HG03103 (cell line): ENCODE data around the gene FBXO5.
"Not testable (repeated sequence)": the region's sequence is repeated elsewhere in the genome, so short reads cannot be mapped to it uniquely, and the experiment has no call there.

Experiments used
- ATAC-seq: cut with Tn5 transposase; IDR thresholded peaks from one replicate; pipeline ENCODE4 v1.9.1; 2021; ENCODE audit warnings: low read depth; ENCODE audit not compliant: unreplicated experiment

FBXO5 gene

DNA sequence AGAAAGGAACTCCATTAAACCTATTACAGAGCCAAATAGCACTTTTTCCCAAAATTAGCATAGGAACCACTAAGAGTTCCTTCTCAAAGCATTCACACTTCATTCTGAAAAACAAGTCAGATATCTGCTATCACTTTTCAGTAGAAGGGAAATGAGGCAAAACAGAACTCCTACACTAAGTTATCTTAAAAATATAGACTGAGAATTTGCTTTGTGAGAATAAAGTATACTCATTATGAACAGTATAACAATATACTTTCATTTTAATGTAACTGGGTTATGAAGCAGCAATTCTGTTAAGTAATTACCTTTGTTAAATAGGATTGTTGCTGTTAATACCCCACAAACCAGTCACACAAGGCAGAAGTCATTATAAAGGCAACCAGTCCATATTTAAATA, 11.0 kb upstream of the FBXO5 start:
- ATAC-seq, result no peak

DNA sequence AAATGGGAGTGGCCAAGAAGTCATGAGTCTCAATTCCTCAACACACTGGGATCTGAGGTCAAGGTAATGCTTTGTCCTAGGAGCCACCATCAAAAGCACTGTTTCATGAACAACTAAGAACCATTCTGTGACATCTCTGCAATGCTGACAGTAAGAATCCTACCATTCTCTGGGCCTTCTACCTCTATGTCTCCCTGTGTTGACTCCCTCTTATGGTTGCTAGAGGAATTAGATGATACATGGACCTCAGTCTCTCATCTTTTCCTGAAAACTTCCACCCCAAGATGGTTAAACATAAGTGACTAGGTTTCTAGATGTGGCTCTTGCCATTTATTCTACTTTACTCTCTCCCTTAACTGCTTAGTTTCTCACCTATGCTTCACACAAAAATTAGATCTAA, 10.6 kb upstream of the FBXO5 start:
- no peak for ATAC-seq

GRCh38 chr6:152986978-152987377, 4.1 kb upstream of the FBXO5 start:
- ATAC-seq, result no peak

- not testable (repeated sequence) for ATAC-seq
Measured at GRCh38 chr6:152985300-152985699, 2.5 kb upstream of the FBXO5 start.

DNA sequence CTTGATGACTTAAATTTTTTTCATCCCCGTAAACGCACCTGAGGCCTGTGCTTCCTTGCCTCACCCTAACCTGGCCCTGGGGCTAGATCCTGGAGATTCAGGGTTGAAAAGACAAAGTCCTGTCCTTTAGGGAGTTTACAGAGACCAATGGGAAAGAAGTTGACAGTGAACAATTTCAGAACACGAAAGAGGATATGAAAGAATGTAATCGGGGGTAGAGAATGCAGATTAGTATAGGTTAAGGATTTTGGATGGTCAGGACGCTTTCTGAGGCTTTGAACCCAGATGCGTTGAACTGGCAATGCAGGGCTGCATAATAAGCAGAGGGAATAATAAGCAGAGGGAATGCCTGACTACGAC, 1.7 kb upstream of the FBXO5 start:
- ATAC-seq, result peak; percentile 26

- peak; percentile 18 for ATAC-seq
Measured at GRCh38 chr6:152983637-152984512, 1.0 kb upstream of the FBXO5 start.

- no peak for ATAC-seq
Measured at GRCh38 chr6:152981989-152982903, 595 bp downstream of the FBXO5 start.

GRCh38 chr6:152981219-152981618, 1.6 kb downstream of the FBXO5 start:
- ATAC-seq, result no peak

GRCh38 chr6:152980656-152981055, 2.2 kb downstream of the FBXO5 start:
- ATAC-seq, result no peak

GRCh38 chr6:152979116-152979515, 3.7 kb downstream of the FBXO5 start:
- ATAC-seq, result no peak

DNA sequence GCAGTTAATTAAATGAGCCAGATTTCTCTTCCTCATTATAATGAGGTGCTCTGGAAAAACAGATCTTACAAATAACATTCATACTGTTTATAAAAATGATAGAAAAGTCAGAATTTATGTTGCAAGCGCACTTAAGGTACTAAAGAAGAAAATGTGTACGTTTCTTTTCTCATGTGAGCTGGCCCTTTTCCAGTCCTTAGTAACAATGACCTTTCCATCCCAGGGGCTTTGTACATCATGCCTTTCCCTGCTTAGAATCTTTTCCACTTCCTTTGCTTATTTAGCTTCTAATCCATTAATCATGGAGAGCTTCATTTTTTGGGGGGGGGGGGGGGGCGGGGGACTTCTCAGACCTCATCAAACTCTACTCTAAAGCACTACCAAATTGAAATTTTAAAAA, 4.8 kb downstream of the FBXO5 start:
- ATAC-seq, result no peak

DNA sequence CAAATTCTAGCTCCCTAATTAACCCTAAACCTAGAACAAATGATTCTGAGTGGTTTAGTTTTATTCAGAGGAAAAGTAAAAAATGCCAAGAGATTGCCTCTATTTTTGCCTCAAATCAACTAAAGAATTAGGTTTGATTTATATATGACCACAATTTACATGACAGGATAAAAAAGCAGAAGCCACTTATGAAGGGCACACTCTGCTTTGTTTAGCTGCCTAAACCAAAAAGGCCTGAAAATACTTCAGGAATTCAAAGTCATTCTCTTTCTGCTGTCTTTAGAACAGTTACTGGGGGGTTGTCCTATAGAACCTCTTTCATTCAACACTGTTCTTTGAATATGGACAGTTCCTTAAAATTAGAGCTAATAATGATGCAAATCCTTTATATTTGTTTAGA, 5.3 kb downstream of the FBXO5 start:
- ATAC-seq, result no peak

DNA sequence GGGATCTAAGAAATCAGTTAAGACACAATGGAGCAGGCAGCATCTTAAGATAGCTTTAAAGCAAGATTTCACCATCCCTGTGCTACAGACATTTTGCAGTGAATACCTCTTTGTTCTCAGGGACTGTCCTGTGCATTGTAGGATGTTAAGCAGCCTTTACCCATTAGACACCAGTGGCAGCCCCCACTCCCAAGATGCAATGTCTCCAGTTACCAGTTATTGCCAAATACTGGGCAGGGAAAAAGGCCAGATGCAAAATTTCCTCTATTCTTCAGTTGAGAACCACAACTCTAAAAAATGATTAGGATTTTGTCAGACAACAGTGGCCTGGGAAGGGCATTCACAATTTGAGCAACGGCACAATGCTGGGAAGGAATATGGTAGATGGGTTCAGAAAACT, 6.1 kb downstream of the FBXO5 start:
- no peak for ATAC-seq

DNA sequence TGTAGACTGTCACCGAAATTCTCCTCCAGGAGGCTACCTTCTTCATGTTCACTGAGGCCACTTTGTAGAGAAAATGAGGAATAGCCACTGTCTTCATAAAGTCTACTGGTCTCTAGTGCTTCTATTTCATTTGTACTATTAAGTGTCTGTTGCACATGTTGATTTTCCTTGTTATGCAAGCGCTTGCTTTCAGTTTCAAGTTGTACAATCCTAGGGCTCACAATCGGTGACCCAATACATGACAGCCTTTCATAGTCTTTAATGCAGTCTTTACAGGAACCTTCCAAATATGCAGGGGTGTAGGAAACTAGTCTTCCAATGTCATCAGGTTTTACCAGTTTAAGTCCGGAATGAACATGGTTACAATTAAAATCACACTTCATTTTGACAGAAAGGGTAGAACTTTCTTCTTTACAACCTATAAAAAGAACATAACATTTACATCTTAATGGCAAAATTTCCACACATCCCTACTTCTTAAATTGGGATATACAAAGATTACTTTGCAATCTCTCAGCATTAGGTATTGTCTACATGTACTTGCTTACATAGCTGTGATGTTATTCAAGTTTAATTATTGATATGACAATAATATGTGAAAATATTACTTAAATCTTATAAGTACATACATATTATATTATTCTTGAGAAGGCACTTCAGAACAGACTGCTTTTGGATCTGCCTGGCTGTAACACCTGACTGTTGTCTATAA, 7.5 kb downstream of the FBXO5 start:
- peak; percentile 45 for ATAC-seq

DNA sequence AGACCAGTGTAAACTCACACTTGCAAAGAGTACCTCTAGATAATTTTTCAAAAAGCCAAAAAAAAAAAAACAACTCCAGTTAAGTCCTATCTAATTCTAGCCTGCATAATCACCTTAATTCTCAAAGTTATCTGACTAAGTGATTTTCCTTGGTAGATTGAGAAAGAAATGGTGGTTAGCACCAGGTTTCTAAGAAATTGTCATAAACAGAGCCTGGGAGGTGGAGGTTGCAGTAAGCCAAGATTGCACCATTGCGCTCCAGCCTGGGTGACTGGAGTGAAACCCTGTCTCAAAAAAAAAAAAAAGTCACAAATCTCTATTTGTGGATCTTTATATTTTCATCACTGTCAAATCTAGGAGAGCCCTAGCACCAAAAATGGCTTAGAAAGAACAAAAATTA, 8.9 kb downstream of the FBXO5 start:
- ATAC-seq, result no peak

DNA sequence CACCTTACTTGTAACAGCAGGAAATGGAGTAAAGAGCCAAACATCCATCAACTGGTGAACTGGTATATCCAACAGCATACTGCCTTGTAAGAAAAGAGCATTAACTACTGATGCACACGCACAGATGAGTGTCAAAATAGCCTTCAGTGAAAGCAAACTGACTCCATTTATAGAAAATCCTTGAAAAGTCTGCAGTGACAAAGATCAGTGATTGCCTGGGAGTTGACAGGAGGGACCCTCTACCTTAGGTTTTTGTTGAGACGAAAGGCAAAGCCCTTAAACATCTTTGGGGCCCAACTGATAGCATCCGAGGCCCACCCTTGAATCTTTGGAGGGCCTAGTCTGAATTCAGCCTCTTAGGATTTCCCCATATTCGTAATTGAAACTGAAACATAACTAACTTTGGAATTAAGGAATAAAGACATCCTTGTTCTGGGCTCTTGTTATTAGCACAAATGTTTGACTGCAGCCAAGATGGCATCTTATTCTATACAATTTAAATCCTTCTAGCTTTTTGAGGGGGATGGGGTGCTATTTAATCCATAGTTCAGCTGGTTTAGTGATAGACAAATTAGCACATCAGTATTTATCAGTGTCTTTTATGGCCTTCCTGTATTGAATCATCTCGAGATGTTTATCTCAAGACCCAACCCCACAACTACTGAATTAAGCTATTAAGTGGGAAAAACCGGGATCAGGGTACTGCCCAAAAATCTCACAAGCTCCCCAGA, 13.0 kb downstream of the FBXO5 start:
- ATAC-seq, result no peak

- ATAC-seq, result not testable (repeated sequence)
Measured at GRCh38 chr6:152966168-152966894, 16.5 kb downstream of the FBXO5 start.

- ATAC-seq, result no peak
Measured at GRCh38 chr6:152959333-152959732, 23.5 kb downstream of the FBXO5 start.

DNA sequence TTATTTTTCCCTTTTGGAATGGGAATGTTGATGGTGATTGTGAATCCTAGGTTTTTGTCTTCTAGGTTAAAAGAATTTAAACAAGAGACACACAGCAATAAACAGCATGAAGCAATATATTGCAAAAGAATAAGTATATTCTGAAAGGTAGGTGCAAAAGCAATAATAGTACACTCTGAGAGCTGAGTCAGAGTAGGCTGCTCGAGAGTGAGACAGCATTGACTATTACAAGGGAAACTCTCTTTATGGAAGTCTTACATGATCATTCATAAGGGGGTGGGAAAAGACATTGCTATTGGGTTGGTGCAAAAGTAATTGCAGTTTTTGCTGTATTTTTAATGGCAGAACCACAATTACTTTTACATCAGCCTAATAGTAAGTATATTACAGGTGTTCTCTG, 25.0 kb downstream of the FBXO5 start:
- no peak for ATAC-seq

- no peak for ATAC-seq
Measured at GRCh38 chr6:152954443-152954842, 28.4 kb downstream of the FBXO5 start.
